Measurements from ENCODE around the gene MAP4K3. TPM values are rescaled to one million over a fixed set of nuclear protein-coding genes. Genes with fewer than 3 reads are reported as not detected.
A peak's percentile ranks its signal among the peaks of the same experiment; 100 is the strongest.

MAP4K3 gene
- total and polyA plus RNA-seq, 10 of the 15 experiments (the other 5 are each of a cell fraction or from before 2014, with no cell fraction given), result 0.04 to 0.95 (median 0.21) TPM; not detected in 1

DNA sequence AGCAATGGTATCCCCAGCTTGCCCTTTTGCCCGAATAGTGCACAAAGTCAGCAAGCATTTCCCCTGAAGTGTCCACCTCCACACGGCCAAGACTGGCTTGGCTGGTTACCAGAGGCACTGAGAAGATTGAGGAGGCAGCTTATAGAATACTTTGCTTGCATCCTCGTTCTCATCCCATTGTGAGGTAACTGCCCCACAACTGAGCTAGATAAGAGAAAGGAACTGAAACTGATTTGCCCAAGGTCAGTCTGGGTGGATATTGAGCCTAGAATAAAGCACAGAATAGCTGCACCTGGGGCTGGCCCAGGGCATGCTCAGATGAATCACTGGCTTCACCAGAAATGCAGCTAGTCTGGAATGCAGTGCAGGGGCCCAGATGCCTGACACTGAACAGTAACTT is 32.7 kb upstream of the MAP4K3 start:
- no peak for DNase-seq (ENCODE audit: low read depth, low spot score)
- H3K9me3 ChIP-seq (replicated peaks; ENCODE audit: control insufficient read depth, insufficient read depth, low read length), result no peaks in the 10 kb centered on the region
- H3K27me3 ChIP-seq (replicated peaks in 1 of 2; ENCODE audit: control insufficient read depth in 2 of 2, insufficient read depth in 2 of 2, low read length in 1 of 2), result no peaks in the 10 kb centered on the region
- intact Hi-C loops (cut with micrococcal nuclease; ENCODE audit: unreplicated experiment) (no loop called here), in situ Hi-C loops (cut with MboI) (no loop called here)
- WGBS (ENCODE audit: insufficient coverage, insufficient replicate concordance, low lambda C conversion rate, missing lambda C conversion rate), result 6% methylated on average over 3 of the region's 3 CpGs
- no peaks in the 10 kb centered on the region for H4K20me1 ChIP-seq (ENCODE audit: control insufficient read depth, insufficient read depth)
- no peak overlapping the region for H2AFZ ChIP-seq (ENCODE audit: control insufficient read depth, low read depth, low read length)
- no peak overlapping the region for H3K9ac ChIP-seq (ENCODE audit: control insufficient read depth, insufficient read depth, low read length)
- FAIRE-seq, result peak; percentile 54
- ChIA-PET RAD21 (ENCODE audit: unreplicated experiment) (interaction anchor here (0.7 kb wide), 1 partner anchor 9 kb away, joined by 3 read pairs; no protein-coding TSS in a partner anchor), CTCF (no interaction called here), SMC1A (ENCODE audit: uncharacterized antibody, unreplicated experiment) (no interaction called here), POLR2A (no interaction called here)
- ATAC-seq, result peak; percentile 85
- peaks cover 27% of the 10 kb centered on the region for H3K4me1 ChIP-seq (ENCODE audit: control insufficient read depth, insufficient read depth, low read length)
- no peak overlapping the region; the same call in 1 of the 2 replicates for H3K27ac ChIP-seq (ENCODE audit: control insufficient read depth, insufficient read depth)
- H3K4me2 ChIP-seq (ENCODE audit: control insufficient read depth, insufficient read depth), result peak overlapping the region; percentile 44; the same call in 1 of the 2 replicates
- no peaks in the 10 kb centered on the region for H3K79me2 ChIP-seq (ENCODE audit: control insufficient read depth, insufficient read depth, low read length)
- no TSS peak for BruUV-seq (replicated peaks)
- H3K4me3 ChIP-seq, result no peak overlapping the region
- H3K36me3 ChIP-seq (ENCODE audit: control insufficient read depth in 2 of 2, insufficient read depth in 2 of 2, low read length in 1 of 2), result no peaks in the 10 kb centered on the region; a peak in 1 of 4 replicates
- TF ChIP-seq KAT2A (conservative IDR thresholded peaks at IDR 0.05; ENCODE audit: control insufficient read depth, low read depth, low read length) (no peak), NFYB (IDR thresholded peaks at IDR 0.05; ENCODE audit: insufficient read depth, low read depth, low read length) (no peak), SPI1 (IDR thresholded peaks at IDR 0.05; ENCODE audit: borderline replicate concordance, insufficient read depth, low read depth, low read length) (peak; percentile 95), HDGF (IDR thresholded peaks at IDR 0.05) (no peak), SREBF2 (IDR thresholded peaks at IDR 0.05; ENCODE audit: low read length) (no peak), ASH2L (IDR thresholded peaks at IDR 0.05; ENCODE audit: borderline replicate concordance, low read depth) (no peak), MEF2A (IDR thresholded peaks at IDR 0.05; ENCODE audit: insufficient read depth, low read depth, low read length) (0 out of 2 replicates have a peak, but pooled peaks have one; percentile 23), NRF1 (conservative IDR thresholded peaks at IDR 0.05; ENCODE audit: low read depth, low read length) (no peak), IRF4 (IDR thresholded peaks at IDR 0.05; ENCODE audit: low read depth, low read length) (peak; percentile 49; the same call in 1 of the 2 replicates), TCF3 (IDR thresholded peaks at IDR 0.05; ENCODE audit: borderline replicate concordance, insufficient read depth, low read depth, low read length) (0 out of 2 replicates have a peak, but pooled peaks have one; percentile 25), KLF5 (IDR thresholded peaks at IDR 0.05; ENCODE audit: partially characterized antibody) (no peak), FOXM1 (IDR thresholded peaks at IDR 0.05; ENCODE audit: low read depth, low read length) (no peak), IKZF2 (IDR thresholded peaks at IDR 0.05) (no peak; a peak in 1 of 4 replicates), MYB (IDR thresholded peaks at IDR 0.05; ENCODE audit: borderline replicate concordance, low read depth, low read length) (no peak)
- TF ChIP-seq, protein P1, sequence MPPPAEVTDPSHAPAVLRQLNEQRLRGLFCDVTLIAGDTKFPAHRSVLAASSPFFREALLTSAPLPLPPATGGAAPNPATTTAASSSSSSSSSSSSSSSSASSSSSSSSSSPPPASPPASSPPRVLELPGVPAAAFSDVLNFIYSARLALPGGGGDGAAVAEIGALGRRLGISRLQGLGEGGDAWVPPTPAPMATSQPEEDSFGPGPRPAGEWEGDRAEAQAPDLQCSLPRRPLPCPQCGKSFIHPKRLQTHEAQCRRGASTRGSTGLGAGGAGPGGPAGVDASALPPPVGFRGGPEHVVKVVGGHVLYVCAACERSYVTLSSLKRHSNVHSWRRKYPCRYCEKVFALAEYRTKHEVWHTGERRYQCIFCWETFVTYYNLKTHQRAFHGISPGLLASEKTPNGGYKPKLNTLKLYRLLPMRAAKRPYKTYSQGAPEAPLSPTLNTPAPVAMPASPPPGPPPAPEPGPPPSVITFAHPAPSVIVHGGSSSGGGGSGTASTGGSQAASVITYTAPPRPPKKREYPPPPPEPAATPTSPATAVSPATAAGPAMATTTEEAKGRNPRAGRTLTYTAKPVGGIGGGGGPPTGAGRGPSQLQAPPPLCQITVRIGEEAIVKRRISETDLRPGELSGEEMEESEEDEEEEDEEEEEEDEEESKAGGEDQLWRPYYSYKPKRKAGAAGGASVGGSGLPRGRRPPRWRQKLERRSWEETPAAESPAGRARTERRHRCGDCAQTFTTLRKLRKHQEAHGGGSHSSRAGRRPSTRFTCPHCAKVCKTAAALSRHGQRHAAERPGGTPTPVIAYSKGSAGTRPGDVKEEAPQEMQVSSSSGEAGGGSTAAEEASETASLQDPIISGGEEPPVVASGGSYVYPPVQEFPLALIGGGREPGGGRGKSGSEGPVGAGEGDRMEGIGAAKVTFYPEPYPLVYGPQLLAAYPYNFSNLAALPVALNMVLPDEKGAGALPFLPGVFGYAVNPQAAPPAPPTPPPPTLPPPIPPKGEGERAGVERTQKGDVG (CRISPR knock-in tag; IDR thresholded peaks at IDR 0.05), result no peak
- TF ChIP-seq, protein P2, sequence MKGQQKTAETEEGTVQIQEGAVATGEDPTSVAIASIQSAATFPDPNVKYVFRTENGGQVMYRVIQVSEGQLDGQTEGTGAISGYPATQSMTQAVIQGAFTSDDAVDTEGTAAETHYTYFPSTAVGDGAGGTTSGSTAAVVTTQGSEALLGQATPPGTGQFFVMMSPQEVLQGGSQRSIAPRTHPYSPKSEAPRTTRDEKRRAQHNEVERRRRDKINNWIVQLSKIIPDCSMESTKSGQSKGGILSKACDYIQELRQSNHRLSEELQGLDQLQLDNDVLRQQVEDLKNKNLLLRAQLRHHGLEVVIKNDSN (IDR thresholded peaks at IDR 0.05; ENCODE audit: borderline replicate concordance, extremely low read length, insufficient read depth, low read depth, low read length), result no peak
